HG02588 (cell line): ENCODE measurements around the gene TP53AIP1.

Experiments
- ATAC-seq: cut with Tn5 transposase; IDR thresholded peaks from one replicate; pipeline ENCODE4 v1.9.1; 2021; ENCODE audit warnings: mild to moderate bottlenecking, moderate library complexity; ENCODE audit not compliant: unreplicated experiment

TP53AIP1 gene

DNA sequence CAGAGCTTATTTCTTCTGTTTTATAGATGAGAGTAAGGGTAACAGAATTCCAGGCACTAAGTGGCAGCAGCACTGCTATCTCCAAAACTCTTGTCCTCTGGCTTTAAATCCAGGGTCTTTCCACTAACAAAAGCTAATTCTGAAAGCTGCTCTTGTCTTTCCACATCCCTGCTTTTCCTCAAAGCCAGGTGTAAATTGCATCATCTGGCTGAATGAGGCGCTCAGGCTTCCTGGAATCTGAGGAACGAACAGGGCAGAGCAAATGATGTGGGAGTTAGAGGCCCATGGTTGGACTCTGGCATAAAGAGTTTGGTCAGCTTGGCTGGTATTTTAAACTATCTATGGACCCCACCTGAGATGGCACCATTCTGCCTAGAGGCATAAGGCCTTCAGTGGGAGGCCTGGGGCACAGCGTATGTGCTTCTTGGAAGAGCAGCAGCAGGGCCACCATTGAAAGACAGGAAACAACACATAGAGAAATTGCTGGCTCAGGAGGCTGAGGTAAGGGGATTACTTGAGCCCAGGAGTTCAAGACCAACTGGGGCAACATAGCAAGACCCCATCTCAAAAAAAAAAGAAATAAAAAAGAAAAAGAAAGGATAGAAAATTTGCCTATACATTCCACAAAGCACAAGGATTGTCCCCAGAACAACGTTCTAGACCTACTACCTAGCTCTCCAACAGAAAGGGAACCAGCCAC, 49.7 kb downstream of the TP53AIP1 start:
- no peak for ATAC-seq

DNA sequence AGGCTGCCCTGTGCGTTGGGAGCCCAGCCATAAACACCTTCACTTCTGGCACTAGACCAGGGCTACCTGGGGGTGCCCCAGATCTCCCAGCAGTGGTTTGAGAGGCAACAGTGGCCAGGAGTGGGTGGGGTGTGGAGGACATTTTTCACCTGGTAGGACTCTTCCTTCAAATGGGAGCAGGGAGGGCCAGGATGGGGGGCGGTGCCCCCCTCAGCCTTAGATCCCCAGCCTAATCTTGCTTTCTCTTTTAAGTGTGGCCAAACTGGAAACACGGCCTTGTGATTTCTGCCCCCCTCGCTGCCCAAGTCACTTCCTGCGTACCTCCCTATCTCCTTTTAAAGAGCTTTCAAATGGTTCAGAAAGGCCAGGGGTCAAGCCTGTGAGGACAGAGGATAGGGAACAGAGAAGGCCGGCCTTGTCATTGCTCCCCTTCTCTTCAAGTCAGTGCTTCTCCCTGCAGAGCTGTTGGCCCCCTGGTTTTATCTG, 50.7 kb downstream of the TP53AIP1 start:
- ATAC-seq = no peak

- ATAC-seq = no peak
These were observed 51.9 kb downstream of the TP53AIP1 start, which contains the start of gene KCNJ5 for GRCh38 chr11:128890543-128891368. Gene KCNJ5, plus strand, starts transcription at chr11:128891356. Its CDS starts 19,918 bp downstream, at chr11:128911274.

- no peak for ATAC-seq
These were observed 52.5 kb downstream of the TP53AIP1 start for GRCh38 chr11:128890216-128890542.

- ATAC-seq = no peak
These were observed 52.9 kb downstream of the TP53AIP1 start for GRCh38 chr11:128889657-128890213.

- no peak for ATAC-seq
These were observed 54.4 kb downstream of the TP53AIP1 start for GRCh38 chr11:128888034-128888985.

GRCh38 chr11:128886406-128887124, 56.1 kb downstream of the TP53AIP1 start:
- no peak for ATAC-seq
